DND-41 (cell line): Measurements from ENCODE around the gene GGNBP2.

ENCODE experiments used
- ATAC-seq: fragments of 200-7000 bp; cut with Tn5 transposase; 3 replicates; pipeline ENCODE4 v1.9.1; 2021; ENCODE audit warnings: low read depth; ENCODE audit not compliant: insufficient read depth
- DNase-seq: peaks from one replicate; pipeline ENCODE4 v3.0.0-alpha.2; 2020
- H2AFZ ChIP-seq: 2 replicates; pipeline ENCODE4 v1.6.0; 2012; ENCODE audit warnings: low read depth, low read length
- H3K27ac ChIP-seq: 2 replicates; pipeline ENCODE4 v1.5.1; 2012; ENCODE audit warnings: low read length, inconsistent platforms
- H3K27me3 ChIP-seq: fragments of 200-600 bp; sonication (generic); 2 replicates; pipeline ENCODE4 v1.6.0; 2012; ENCODE audit warnings: low read length, mild to moderate bottlenecking, inconsistent platforms; ENCODE audit not compliant: insufficient read depth, poor library complexity
- H3K36me3 ChIP-seq: 2 replicates; pipeline ENCODE4 v1.5.1; 2012; ENCODE audit warnings: low read length, inconsistent platforms; ENCODE audit not compliant: insufficient read depth
- H3K4me1 ChIP-seq: 2 replicates; pipeline ENCODE4 v1.5.1; 2012; ENCODE audit warnings: mild to moderate bottlenecking, low read length; ENCODE audit not compliant: insufficient read depth
- H3K4me2 ChIP-seq: 2 replicates; pipeline ENCODE4 v1.6.0; 2012; ENCODE audit warnings: mild to moderate bottlenecking, moderate library complexity, low read length, inconsistent platforms; ENCODE audit not compliant: insufficient read depth
- H3K4me3 ChIP-seq, 2 experiments: fragments of 200-600 bp in 1 of 2; shearing (Covaris generic) in 1 of 2; 2 replicates each; pipeline ENCODE4 v1.5.1; 2012 to 2016; ENCODE audit warnings: inconsistent platforms in 2 of 2, low read length in 2 of 2, mild to moderate bottlenecking in 2 of 2, low read depth in 1 of 2, moderate library complexity in 1 of 2
- H3K79me2 ChIP-seq: 2 replicates; pipeline ENCODE4 v1.6.0; 2012; ENCODE audit warnings: low read length, inconsistent platforms; ENCODE audit not compliant: insufficient read depth
- H3K9ac ChIP-seq: 2 replicates; pipeline ENCODE4 v1.6.0; 2012; ENCODE audit warnings: low read depth, mild to moderate bottlenecking, inconsistent platforms, low read length, moderate library complexity
- H3K9me3 ChIP-seq: 2 replicates; pipeline ENCODE4 v1.5.1; 2012; ENCODE audit warnings: low read length, moderate library complexity, mild to moderate bottlenecking, inconsistent platforms; ENCODE audit not compliant: insufficient read depth, severe bottlenecking
- H4K20me1 ChIP-seq: 2 replicates; pipeline ENCODE4 v1.6.0; 2012; ENCODE audit warnings: low read length; ENCODE audit not compliant: insufficient read depth
- EZH2 ChIP-seq: IDR thresholded peaks from 3 replicates; pipeline ENCODE4 v1.6.1; 2012; ENCODE audit warnings: borderline replicate concordance, low read depth, mild to moderate bottlenecking, moderate library complexity, low read length, inconsistent platforms; ENCODE audit not compliant: severe bottlenecking
- TF ChIP-seq, protein P1 (sequence below): IDR thresholded peaks from 2 replicates; pipeline ENCODE4 v1.5.1; 2012; ENCODE audit warnings: borderline replicate concordance, low read length, moderate library complexity, mild to moderate bottlenecking; ENCODE audit not compliant: poor library complexity, severe bottlenecking; ENCODE audit errors: extremely low read depth

The GGNBP2 gene

DNA sequence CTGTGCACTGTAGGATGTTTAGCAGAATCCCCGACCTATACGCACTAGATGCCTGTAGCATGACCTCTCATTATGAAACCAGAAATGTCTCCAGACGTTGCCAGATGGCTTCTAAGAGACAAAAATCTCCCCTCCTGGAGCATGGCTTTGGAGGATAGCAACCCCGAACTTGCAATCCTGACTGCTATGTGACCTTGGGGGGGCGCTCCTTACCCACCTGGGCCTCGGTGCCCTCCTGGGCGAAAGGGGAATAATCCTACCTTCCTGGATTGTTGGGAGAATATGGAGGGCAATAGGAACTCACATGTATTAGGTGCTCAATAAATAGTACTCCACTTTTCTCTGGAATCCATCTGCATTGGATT lies 64.8 kb downstream of the GGNBP2 start:
- Histone ChIP-seq H3K27ac (no peak overlapping the region), H3K36me3 (peaks cover 8% of the 10 kb centered on the region), H4K20me1 (peaks cover 14% of the 10 kb centered on the region), H2AFZ (no peak overlapping the region), H3K9me3 (no peaks in the 10 kb centered on the region), H3K4me2 (no peak overlapping the region), H3K79me2 (peaks cover 12% of the 10 kb centered on the region; the same call in 1 of the 2 replicates), H3K4me3 (no peak overlapping the region), H3K9ac (no peak overlapping the region), H3K27me3 (no peaks in the 10 kb centered on the region), H3K4me1 (peaks cover 5% of the 10 kb centered on the region; the same call in 1 of the 2 replicates)
- ATAC-seq (no peak), DNase-seq (no peak)
- TF ChIP-seq, protein P1, sequence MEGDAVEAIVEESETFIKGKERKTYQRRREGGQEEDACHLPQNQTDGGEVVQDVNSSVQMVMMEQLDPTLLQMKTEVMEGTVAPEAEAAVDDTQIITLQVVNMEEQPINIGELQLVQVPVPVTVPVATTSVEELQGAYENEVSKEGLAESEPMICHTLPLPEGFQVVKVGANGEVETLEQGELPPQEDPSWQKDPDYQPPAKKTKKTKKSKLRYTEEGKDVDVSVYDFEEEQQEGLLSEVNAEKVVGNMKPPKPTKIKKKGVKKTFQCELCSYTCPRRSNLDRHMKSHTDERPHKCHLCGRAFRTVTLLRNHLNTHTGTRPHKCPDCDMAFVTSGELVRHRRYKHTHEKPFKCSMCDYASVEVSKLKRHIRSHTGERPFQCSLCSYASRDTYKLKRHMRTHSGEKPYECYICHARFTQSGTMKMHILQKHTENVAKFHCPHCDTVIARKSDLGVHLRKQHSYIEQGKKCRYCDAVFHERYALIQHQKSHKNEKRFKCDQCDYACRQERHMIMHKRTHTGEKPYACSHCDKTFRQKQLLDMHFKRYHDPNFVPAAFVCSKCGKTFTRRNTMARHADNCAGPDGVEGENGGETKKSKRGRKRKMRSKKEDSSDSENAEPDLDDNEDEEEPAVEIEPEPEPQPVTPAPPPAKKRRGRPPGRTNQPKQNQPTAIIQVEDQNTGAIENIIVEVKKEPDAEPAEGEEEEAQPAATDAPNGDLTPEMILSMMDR, result no peak
- TF ChIP-seq EZH2, result no peak

DNA sequence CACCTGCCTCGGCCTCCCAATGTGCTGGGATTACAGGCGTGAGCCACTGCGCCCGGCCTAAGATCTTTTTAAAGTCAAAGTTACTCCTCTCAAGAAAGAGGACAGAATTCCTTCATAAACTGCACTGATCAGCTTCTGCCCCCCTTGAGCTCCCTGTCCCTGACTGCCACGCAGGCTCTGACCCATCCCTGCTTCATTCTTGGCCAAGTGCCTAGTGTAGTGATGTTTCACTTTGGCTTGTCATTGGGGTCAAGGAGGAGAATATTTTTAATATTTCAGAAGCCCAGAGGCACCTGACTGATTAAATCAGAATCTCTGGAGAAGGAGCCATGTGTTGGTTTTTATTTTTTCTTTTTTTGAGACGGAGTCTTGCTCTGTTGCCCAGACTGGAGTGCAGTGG lies 65.8 kb downstream of the GGNBP2 start:
- Histone ChIP-seq H3K79me2 (peaks cover 9% of the 10 kb centered on the region; the same call in 1 of the 2 replicates), H2AFZ (no peak overlapping the region), H3K4me2 (no peak overlapping the region), H3K27ac (no peak overlapping the region), H4K20me1 (peaks cover 13% of the 10 kb centered on the region), H3K27me3 (no peaks in the 10 kb centered on the region), H3K4me3 (no peak overlapping the region), H3K9ac (no peak overlapping the region), H3K36me3 (peaks cover 8% of the 10 kb centered on the region), H3K4me1 (no peaks in the 10 kb centered on the region; the same call in 1 of the 2 replicates), H3K9me3 (no peaks in the 10 kb centered on the region)
- ATAC-seq (no peak), DNase-seq (no peak)
- TF ChIP-seq, protein P1, result no peak
- no peak for TF ChIP-seq EZH2

DNA sequence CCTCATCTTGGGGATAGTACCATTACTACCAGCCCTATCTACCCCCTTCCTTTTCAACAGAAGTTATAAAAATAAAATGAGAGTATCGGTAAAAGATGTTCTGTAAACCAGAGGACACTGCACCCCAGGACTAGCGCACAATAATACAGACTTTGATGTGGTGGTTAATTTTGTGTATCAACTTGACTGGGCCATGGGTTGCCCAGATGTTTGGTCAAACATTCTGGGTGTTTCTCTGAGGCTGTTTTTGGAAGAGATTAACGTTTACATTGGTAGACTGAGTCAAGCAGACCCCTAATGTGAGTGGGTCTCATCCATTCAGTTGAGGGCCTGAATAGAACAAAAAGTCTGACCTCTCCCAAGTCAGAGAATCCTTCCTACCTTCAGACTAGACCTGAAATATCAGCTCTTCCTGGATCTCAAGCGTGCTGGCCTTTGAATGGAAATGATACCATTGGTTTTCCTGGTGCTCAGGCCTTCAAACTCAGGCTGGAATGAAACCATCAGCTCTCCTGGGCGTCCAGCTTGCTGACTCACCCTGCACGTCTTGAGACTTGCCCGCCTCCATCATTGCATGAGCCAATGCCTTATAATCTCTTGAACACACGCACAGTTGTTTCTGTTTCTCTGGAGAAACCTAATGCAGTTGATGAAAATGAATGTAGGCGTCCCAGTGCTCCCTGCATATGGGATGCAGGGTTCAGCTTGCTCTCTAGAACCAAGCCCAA lies 66.8 kb downstream of the GGNBP2 start:
- Histone ChIP-seq H3K36me3 (peaks cover 8% of the 10 kb centered on the region), H4K20me1 (peaks cover 9% of the 10 kb centered on the region), H3K4me2 (no peak overlapping the region), H3K4me3 (no peak overlapping the region), H3K79me2 (no peaks in the 10 kb centered on the region), H3K9ac (no peak overlapping the region), H3K27me3 (no peaks in the 10 kb centered on the region), H3K27ac (no peak overlapping the region), H2AFZ (no peak overlapping the region), H3K4me1 (no peaks in the 10 kb centered on the region), H3K9me3 (no peaks in the 10 kb centered on the region)
- DNase-seq (no peak), ATAC-seq (no peak)
- TF ChIP-seq EZH2, result no peak
- TF ChIP-seq, protein P1, result no peak

DNA sequence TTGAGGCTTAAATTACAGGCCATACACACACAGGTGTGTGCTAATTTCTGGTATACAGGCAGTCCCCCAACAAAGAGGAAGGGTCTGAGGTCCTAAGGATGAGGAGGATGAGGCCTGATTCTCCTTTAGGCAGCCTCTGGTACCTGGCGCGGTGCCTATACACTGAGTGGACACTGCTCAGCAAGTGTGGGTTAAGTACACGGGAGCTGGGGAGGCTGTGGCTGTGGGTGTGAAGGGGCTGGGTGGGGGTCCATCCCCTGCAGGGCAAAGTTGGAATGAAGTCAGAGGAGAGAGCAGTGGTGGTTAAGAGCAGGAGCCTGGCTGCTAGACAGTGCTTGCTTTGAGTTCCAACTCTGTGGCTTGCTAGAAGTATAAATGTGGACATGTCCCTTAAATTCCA lies 67.6 kb downstream of the GGNBP2 start:
- no peak for ATAC-seq
- no peak for DNase-seq
- no peaks in the 10 kb centered on the region for H3K79me2 ChIP-seq
- no peak overlapping the region for H3K4me2 ChIP-seq
- H3K27me3 ChIP-seq, result no peaks in the 10 kb centered on the region
- H3K4me3 ChIP-seq, result no peak overlapping the region
- H3K27ac ChIP-seq, result no peak overlapping the region
- no peak for TF ChIP-seq EZH2
- TF ChIP-seq, protein P1, result no peak
- peaks cover 8% of the 10 kb centered on the region for H3K36me3 ChIP-seq
- H3K9ac ChIP-seq, result no peak overlapping the region
- H2AFZ ChIP-seq, result no peak overlapping the region
- no peaks in the 10 kb centered on the region for H3K4me1 ChIP-seq
- no peaks in the 10 kb centered on the region for H3K9me3 ChIP-seq
- H4K20me1 ChIP-seq, result peaks cover 9% of the 10 kb centered on the region
